HG03521 (cell line): Measurements from ENCODE around the gene CDA.

Experiments
- ATAC-seq: cut with Tn5 transposase; IDR thresholded peaks from one replicate; pipeline ENCODE4 v1.9.1; 2021; ENCODE audit warnings: mild to moderate bottlenecking, moderate library complexity; ENCODE audit not compliant: unreplicated experiment

Gene CDA

GRCh38 chr1:20588634-20589225 is at the start of gene CDA:
Gene CDA, plus strand, starts transcription at chr1:20589097. Its CDS starts 33 bp downstream, at chr1:20589130.
- ATAC-seq: no peak

DNA sequence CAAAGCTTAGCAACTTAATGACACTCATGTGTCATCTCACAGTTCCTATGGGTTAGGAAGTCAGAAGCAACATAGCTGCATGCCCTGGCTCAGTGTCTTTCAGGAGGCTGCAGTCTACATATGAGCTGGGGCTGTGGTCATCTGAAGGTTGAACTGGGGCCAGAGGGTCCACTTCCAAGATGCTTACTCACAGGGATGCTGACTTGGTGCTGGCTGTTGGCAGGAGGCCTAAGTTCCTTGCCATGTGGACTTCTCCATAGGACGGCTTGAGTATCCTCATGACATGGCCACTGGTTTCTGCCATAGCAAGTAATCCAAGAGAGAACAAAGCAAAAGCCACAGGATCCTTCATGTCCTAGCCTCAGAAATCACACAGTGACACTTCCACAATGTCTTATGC is 48.6 kb upstream of the CDA start:
- ATAC-seq: no peak

GRCh38 chr1:20546637-20547036 is 42.3 kb upstream of the CDA start:
- no peak for ATAC-seq

DNA sequence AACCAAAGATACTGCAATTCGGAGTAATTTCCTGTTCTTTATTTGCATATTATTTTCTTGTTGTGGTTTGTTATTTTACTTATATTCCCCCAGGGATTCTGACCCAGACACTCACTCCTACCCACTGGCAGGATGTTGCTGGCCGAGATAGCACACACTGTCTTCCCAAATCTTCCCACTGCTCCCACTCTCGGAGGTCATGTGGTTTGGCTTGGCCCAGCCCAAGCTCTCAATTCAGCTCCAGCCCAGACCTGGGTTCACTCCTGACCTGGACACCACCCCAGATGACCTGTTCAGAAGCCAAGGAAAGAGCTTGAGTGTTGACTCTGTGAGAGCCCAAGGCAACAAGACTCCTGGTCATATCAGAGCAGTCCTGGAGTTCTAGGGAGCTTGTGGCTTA is 37.7 kb upstream of the CDA start:
- ATAC-seq: no peak

DNA sequence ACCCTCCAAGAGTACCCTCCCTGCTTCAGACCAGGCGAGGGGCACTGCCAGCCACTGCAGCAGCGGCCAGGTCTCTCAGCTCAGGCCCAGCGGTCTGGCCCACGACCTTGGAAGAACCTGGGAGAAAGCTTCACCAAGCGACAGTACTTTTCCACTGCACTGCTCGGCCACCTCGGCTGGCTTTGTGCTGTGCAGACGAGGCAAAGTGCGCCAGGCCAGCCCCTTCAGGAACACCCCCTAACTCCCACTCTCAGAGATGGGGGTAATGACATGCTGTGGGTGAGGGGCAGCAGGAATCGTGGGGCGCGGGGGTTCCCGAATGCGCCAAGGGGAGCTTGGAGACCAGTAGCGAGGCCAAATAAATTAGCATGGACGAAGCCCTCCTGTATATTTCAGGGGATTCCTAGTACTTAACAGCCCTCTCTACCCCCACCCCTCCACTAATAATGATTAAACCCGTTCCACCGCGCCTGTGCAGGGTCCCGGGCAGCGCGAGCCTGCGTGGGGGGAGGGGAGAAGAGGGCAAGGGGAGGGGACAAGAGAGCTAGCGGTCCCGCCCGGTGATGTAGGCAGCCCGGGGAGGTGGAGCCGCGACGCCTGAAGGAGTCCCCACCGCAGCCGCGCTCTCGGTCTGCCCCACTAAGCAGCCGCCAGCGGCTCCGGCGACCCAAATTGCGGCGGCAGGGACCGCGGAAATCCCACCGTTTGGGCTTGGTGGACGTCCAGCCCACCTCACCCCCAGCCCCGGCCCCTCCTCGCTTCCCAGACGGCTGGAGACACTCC is 36.8 kb upstream of the CDA start, which contains the start of gene FAM43B:
FAM43B (plus strand) TSS at position 629 of the 783 bp plus-strand sequence. CDS start 401 bp downstream, outside the sequence.
- ATAC-seq: no peak

GRCh38 chr1:20552728-20553445 is 36.0 kb upstream of the CDA start:
- no peak for ATAC-seq

DNA sequence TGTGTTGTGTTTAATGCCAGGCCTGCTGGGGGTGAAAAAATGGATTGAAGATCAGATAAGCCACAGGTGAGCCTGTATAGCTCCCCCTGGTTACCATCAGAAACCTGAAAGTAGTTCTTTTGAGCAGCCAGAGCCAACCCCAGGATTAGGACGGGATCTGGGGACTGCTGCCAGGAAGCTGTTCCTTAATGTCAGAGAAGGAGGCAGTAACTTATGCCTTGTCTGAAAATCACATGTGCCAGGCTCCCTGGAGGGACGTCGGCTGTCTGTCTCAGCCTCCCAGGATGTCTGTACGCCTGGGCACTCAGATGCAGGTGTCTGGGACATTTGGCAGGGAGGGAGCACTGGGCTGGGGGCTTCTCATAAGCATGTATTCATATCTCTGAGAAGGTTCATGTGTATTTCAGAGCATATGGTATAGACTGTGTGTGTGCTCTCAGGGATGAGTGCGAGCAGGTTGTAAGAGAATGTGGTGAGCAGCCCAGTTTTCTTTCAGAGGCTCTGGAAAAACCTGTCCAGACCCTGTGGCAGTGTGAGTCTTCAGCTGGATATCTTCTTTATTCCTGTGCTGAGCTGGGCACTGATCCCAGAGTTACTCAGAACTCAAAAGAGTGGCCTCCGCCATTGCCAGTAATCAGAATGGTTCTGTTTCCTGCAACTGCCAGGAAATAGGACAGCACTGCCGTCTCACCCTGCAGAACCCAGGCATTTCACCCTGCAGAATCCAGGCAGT is 33.7 kb upstream of the CDA start:
- ATAC-seq: no peak

DNA sequence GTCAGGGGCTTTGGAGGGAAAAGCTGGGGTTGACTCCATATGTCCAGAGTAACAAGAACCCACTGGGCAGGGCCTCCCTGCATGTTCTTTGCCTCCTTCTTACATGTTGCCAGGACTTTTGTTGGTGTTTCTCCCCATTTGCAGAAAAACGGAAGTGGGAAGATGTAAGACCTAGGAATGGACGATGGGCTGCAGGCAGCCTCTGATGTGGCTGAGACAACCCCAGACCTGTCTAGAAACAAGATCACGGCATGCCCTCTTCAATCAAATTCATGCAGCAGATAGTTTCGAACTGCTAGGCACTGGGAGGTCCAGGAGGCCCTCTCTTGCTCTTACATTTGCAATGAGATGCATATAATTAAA is 33.2 kb upstream of the CDA start:
- ATAC-seq: no peak

DNA sequence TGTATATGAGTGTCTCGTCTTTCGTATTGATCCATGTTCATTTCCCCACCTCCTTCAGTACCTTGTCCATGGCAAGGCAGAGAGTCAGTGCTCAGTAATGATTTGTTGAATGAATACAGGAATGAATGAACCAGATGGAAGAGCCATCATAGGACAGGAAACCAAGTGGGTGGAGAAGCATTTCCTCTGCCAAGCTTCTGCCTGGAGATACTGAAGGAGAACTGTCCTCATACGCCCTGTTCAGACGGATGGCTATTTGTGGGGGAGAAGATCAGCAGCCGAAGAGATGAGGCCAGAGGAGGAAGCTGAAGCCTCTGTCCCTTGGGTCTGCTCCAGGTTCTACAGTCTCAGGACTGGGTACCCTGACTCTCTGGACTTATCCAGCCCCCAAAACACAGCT is 30.7 kb upstream of the CDA start:
- no peak for ATAC-seq

GRCh38 chr1:20560966-20561365 is 27.9 kb upstream of the CDA start:
- ATAC-seq: no peak

DNA sequence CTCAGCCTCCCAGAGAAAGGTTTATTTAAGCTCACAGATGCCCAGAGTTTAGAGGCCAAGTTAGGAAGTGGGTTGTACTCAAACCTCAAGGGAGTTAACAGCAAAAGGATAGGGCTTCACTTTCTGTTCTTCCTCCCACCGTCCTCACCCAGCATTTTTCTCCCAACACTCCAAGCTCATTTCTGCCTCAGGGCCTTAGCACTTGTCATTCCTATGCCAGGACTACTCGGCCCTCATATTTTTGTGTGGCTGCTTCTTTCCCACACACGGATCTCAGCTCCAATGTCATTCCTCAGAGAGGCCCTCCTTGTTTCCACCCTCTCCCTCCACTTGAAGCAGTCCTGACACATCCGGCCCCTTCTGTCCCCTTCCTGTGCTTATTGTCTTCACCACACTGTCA is 23.7 kb upstream of the CDA start:
- no peak for ATAC-seq

- no peak for ATAC-seq
These were observed 19.3 kb upstream of the CDA start for GRCh38 chr1:20569523-20570098.

- ATAC-seq: no peak
These were observed 17.5 kb upstream of the CDA start for GRCh38 chr1:20571427-20571826.

DNA sequence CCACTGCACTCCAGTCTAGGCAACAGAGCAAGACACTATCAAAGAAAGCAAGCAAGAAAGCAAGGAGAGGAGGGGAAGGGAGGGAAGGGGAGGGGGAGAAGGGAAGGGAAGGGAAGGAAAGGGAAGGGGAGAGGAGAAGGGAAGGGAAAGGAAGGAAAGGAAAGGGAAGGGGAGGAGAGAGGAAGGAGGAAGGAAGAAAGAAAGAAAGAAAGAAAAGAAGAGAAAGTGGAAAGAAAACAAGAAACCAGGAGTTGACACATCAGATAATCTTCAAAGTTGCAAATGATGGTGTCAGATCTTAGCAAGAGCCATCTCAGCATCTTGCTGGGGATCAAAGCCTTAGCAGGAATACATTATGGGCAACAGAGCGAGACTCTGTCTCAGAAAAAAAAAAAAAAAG is 14.9 kb upstream of the CDA start:
- ATAC-seq: no peak

DNA sequence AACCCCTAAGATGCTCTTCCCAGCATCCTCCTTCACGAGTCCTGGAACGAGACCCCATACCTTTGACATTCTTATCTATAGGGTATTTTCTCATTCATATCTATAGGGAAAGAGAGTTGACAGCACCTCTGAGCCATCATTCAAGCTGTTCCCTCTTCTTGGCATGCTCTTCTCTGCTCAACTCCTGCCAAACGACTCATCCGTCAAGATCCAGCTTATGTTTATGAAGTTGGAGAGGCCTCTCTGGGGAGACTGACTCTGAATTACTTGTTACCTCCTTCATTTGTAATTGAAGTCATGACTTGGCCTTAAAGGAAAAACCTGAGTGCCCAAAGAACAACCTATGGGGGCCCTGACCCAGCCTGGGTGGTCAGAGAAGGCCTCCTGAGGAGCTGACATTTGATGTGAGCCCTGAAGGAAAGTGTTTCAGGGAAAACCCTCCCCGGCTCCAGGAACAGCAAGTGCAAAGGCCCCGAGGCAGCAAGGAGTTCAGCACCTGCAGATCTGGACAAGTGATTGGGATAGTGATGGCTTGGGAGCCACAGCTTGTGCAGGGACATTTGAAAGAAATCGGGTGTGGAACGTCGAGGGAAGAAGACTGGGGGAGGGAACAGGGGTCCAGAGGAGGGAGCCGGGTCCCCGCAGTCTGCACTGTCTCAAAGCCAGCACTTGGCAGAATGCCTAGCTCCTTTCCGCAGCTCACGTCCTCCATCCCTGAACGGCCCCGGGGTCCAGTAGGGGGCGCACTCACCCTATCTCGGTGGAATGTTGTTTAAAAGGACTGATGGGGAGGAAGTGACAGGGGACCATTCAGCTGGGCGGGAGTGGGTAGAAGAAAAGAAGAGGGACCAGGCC is 14.0 kb upstream of the CDA start:
- no peak for ATAC-seq

GRCh38 chr1:20575541-20576336 is 13.2 kb upstream of the CDA start:
- ATAC-seq: no peak

DNA sequence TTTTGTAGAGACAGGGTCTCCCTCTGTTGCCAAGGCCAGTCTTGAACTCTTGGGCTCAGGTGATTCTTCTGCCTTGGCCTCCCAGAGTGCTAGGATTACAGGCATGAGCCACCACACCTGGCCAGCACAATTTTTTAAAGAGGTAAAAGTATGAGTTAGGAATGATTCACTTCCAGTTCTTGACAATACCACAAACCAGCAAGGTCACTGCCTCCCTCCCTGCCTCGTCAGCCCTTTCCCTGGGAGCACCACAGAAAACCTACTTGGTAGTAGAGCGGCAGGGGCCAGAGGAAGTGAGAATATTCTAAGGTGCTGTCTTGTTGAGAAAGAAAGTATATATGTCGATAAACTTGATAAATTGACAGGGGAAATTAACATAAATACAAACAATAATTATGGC is 10.8 kb upstream of the CDA start:
- no peak for ATAC-seq

DNA sequence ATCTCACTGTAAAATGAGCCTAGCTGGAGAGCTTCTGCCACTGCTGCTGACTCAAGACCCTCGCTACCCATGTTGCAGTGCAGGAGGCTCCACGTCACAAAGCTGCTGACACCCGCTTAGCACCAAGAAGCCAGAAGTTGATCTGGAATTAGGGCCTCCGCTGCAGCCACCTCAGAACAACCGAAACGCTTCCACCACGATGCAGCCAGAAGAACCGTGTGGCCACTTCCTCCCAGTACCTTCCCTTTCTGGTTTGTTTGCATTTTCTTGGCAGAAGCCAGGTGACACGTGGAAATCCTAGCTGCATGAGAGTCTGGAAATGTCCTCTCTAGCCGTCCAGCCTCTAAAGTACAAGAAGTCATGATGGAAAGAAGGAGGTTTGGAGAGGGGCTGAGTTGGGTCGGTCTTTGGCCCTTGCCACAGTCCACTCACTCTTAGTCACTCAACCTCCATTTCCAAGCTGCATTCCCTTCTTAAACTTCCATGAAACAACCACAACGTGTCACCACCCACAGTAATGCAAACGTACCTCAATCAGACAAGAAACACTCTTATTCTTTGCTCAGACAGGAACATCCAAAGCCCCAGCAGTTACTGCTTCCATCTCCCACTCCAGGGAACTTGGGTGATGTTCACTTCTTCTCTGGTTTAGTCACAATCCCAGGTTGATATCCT is 10.0 kb upstream of the CDA start:
- no peak for ATAC-seq

DNA sequence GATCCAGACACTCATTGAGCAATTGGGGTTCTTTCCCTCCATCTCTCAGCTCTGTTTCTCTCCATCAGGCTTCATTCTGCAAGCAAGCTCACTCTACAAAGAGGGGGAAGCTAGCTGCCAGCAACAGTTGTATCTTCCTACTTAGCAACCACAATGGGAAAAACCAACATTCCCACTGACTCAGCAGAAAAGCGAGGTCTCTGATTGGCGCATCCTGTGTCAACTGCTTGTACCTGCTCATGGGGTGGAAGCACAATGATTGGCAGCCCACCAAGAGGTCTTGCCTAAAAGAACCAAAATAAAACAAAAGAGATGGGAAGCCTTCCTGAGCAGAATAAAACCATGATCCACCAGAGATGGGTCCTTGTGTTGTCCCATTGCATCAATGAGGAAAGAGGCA is 4.0 kb upstream of the CDA start:
- ATAC-seq: no peak
